ENCODE measurements around the gene RAI14. TPM values are rescaled to one million over a fixed set of nuclear protein-coding genes. Genes with fewer than 3 reads are reported as not detected.

The RAI14 gene
- total RNA-seq, 1 donor from 2014 or later, result 30.7 TPM

- no peaks in the 10 kb centered on the region for H3K27me3 ChIP-seq
- no peak for TF ChIP-seq POLR2AphosphoS5 (IDR thresholded peaks at IDR 0.05; ENCODE audit: insufficient read depth in 1 of 2, low read depth in 1 of 2)
- no peak for TF ChIP-seq POLR2A (IDR thresholded peaks at IDR 0.05)
- TF ChIP-seq CTCF (IDR thresholded peaks at IDR 0.05), result no peak
- peak overlapping the region; percentile 47 for H3K27ac ChIP-seq
- no peak for DNase-seq (ENCODE audit: extremely low spot score in 2 of 2)
- intact Hi-C loops (cut with DNase I), result no loop called here
- no peaks in the 10 kb centered on the region for H3K9me3 ChIP-seq
- H3K4me3 ChIP-seq, result no peak overlapping the region
- H3K36me3 ChIP-seq, result peaks cover 0 to 5% of the 10 kb centered on the region in 2 donors
- peaks cover 5% of the 10 kb centered on the region for H3K4me1 ChIP-seq
These were observed 148.8 kb downstream of the RAI14 start for GRCh38 chr5:34804913-34805312.

- no peaks in the 10 kb centered on the region for H3K27me3 ChIP-seq
- H3K4me1 ChIP-seq, result peaks cover 5% of the 10 kb centered on the region
- TF ChIP-seq POLR2A (IDR thresholded peaks at IDR 0.05), result no peak
- no peak for TF ChIP-seq POLR2AphosphoS5 (IDR thresholded peaks at IDR 0.05; ENCODE audit: insufficient read depth in 1 of 2, low read depth in 1 of 2)
- no peak for TF ChIP-seq CTCF (IDR thresholded peaks at IDR 0.05)
- no peak for DNase-seq (ENCODE audit: extremely low spot score in 2 of 2)
- H3K9me3 ChIP-seq, result no peaks in the 10 kb centered on the region
- no peak overlapping the region for H3K27ac ChIP-seq
- intact Hi-C loops (cut with DNase I), result no loop called here
- peaks cover 0 to 5% of the 10 kb centered on the region in 2 donors for H3K36me3 ChIP-seq
- no peak overlapping the region for H3K4me3 ChIP-seq
These were observed 150.4 kb downstream of the RAI14 start for GRCh38 chr5:34806532-34806931.

- intact Hi-C loops (cut with DNase I), result no loop called here
- no peak overlapping the region for H3K27ac ChIP-seq
- no peak for DNase-seq (ENCODE audit: extremely low spot score in 2 of 2)
- no peaks in the 10 kb centered on the region for H3K4me1 ChIP-seq
- peaks cover 0 to 13% of the 10 kb centered on the region in 2 donors for H3K36me3 ChIP-seq
- no peaks in the 10 kb centered on the region for H3K27me3 ChIP-seq
- no peak for TF ChIP-seq POLR2A (IDR thresholded peaks at IDR 0.05)
- no peak for TF ChIP-seq POLR2AphosphoS5 (IDR thresholded peaks at IDR 0.05; ENCODE audit: insufficient read depth in 1 of 2, low read depth in 1 of 2)
- no peak for TF ChIP-seq CTCF (IDR thresholded peaks at IDR 0.05)
- H3K4me3 ChIP-seq, result no peak overlapping the region
- H3K9me3 ChIP-seq, result no peaks in the 10 kb centered on the region
These were observed 155.6 kb downstream of the RAI14 start for GRCh38 chr5:34811706-34812105.

DNA sequence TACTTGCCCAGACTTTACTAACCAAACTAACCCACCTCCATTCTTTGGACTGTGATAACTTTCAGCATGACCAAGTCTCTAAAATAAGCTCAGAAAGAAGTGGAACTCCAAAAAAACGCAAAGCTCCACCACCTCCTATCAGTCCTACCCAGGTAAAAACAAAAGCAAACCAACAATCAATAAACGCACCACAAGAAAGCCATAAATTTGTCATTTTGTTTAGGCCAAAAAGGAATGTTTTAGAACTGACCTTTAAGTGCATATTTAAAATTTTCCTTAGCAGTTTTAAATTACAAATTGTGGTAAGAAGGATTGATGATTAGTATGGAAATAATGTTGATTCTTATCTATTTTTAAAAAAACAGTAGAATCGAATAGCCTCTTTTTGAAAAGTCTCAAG, 157.4 kb downstream of the RAI14 start:
- no peak for TF ChIP-seq POLR2AphosphoS5 (IDR thresholded peaks at IDR 0.05; ENCODE audit: insufficient read depth in 1 of 2, low read depth in 1 of 2)
- no peak for TF ChIP-seq POLR2A (IDR thresholded peaks at IDR 0.05)
- TF ChIP-seq CTCF (IDR thresholded peaks at IDR 0.05), result no peak
- intact Hi-C loops (cut with DNase I), result no loop called here
- H3K36me3 ChIP-seq, result peaks cover 0 to 10% of the 10 kb centered on the region in 2 donors

GRCh38 chr5:34817558-34818351, 161.6 kb downstream of the RAI14 start:
- Histone ChIP-seq H3K27me3 (no peaks in the 10 kb centered on the region), H3K4me1 (no peaks in the 10 kb centered on the region), H3K36me3 (peaks cover 0 to 8% of the 10 kb centered on the region in 2 donors), H3K9me3 (no peaks in the 10 kb centered on the region), H3K27ac (no peak overlapping the region), H3K4me3 (no peak overlapping the region)
- TF ChIP-seq POLR2AphosphoS5 (IDR thresholded peaks at IDR 0.05; ENCODE audit: insufficient read depth in 1 of 2, low read depth in 1 of 2) (no peak), POLR2A (IDR thresholded peaks at IDR 0.05) (no peak), CTCF (IDR thresholded peaks at IDR 0.05) (no peak)
- DNase-seq (ENCODE audit: extremely low spot score in 2 of 2), result no peak
- intact Hi-C loops (cut with DNase I), result no loop called here

More for the DNA sequence above, 157.4 kb downstream of the RAI14 start:
- no peaks in the 10 kb centered on the region for H3K27me3 ChIP-seq
- H3K27ac ChIP-seq, result no peak overlapping the region
- H3K4me1 ChIP-seq, result no peaks in the 10 kb centered on the region
- no peaks in the 10 kb centered on the region for H3K9me3 ChIP-seq
- H3K4me3 ChIP-seq, result no peak overlapping the region
- DNase-seq (ENCODE audit: extremely low spot score in 2 of 2), result no peak

Measured in vagina (tissue), 2 donors.